ENCODE measurements around the gene PRSS22.

The PRSS22 gene

GRCh38 chr16:2818272-2818876 lies 39.6 kb downstream of the PRSS22 start:
- DNase-seq (ENCODE audit: low read depth in 2 of 2) = no peak
- TF ChIP-seq, protein P1, sequence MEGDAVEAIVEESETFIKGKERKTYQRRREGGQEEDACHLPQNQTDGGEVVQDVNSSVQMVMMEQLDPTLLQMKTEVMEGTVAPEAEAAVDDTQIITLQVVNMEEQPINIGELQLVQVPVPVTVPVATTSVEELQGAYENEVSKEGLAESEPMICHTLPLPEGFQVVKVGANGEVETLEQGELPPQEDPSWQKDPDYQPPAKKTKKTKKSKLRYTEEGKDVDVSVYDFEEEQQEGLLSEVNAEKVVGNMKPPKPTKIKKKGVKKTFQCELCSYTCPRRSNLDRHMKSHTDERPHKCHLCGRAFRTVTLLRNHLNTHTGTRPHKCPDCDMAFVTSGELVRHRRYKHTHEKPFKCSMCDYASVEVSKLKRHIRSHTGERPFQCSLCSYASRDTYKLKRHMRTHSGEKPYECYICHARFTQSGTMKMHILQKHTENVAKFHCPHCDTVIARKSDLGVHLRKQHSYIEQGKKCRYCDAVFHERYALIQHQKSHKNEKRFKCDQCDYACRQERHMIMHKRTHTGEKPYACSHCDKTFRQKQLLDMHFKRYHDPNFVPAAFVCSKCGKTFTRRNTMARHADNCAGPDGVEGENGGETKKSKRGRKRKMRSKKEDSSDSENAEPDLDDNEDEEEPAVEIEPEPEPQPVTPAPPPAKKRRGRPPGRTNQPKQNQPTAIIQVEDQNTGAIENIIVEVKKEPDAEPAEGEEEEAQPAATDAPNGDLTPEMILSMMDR (IDR thresholded peaks at IDR 0.05; ENCODE audit: low read depth, low read length) = no peak
- H3K4me3 ChIP-seq (replicated peaks in 1 of 2; ENCODE audit: low read depth in 2 of 2, low read length in 2 of 2) = no peak overlapping the region

DNA sequence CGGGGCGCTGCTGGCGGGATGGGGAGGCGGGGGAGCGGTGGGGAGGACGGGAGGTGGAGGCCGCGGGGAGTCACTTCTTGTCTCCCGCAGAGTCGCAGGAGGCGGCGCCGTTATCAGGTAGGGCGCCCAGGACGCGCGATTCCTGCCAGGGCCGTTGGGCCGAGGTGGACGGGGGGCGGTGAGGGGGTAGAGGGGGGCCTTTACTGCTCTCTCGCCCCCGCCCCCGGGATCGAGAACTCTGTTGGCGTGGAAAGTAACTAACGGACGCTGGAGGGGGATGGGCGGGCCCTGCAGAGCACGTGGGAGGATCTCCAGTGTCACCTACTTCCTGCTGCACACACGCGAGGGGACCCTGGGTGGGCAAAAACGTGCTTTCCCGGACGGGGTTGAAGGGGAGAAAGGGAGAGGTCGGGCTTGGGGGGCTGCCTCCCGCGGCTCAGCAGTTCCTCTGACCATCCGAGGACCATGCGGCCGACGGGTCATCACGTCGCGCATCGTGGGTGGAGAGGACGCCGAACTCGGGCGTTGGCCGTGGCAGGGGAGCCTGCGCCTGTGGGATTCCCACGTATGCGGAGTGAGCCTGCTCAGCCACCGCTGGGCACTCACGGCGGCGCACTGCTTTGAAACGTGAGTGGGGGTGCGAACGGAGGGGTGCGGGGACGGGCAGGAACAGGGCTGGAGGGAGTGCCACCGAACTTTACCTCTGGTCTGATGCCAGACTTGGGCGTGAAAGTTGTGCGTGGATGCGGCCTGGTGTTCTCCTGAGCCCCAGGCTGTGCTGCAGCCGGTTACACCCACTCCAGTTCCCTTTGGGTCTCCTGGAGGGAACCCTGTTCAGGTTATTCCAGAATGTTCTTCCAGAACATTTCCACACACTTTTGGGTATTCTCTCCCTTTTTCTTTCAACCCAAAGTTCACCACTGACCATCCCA lies 40.4 kb downstream of the PRSS22 start:
- H3K4me3 ChIP-seq (replicated peaks in 1 of 2; ENCODE audit: low read depth in 2 of 2, low read length in 2 of 2) = no peak overlapping the region

GRCh38 chr16:2816751-2817339 lies 41.1 kb downstream of the PRSS22 start, which contains the start of gene PRSS21:
Gene PRSS21, plus strand, starts transcription at chr16:2817237. Its CDS starts 32 bp downstream, at chr16:2817269.
- no peak for DNase-seq (ENCODE audit: low read depth in 2 of 2)
- H3K4me3 ChIP-seq (replicated peaks in 1 of 2; ENCODE audit: low read depth in 2 of 2, low read length in 2 of 2) = no peak within 1 kb of the TSS
- TF ChIP-seq, protein P1 (IDR thresholded peaks at IDR 0.05; ENCODE audit: low read depth, low read length) = no peak

More for the DNA sequence above, 40.4 kb downstream of the PRSS22 start:
- no peak for DNase-seq (ENCODE audit: low read depth in 2 of 2)
- TF ChIP-seq, protein P1 (IDR thresholded peaks at IDR 0.05; ENCODE audit: low read depth, low read length) = no peak

DNA sequence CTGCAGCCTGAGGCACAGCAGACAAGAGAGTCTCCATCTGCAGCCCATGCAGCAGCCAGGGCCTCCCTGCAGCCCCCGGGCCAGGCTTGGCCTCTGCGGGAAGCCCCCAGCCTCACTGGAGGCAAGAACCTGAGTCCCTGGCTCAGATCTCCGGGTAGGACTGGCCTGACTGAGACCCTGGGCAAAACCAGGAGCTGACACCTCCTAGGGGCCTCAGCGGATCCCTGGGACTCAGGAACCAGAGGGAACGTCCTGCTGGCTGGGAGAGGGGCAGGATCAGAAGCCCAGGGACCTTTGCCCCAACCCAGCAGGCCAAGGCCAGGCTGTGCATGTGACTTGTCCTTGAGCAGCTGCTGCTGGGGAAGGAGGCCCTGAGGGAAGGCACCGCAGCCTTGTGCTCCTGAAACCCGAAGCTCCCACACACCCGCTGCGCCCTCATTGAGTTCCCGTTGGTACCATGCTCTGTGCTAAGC lies 42.6 kb downstream of the PRSS22 start:
- TF ChIP-seq, protein P1 (IDR thresholded peaks at IDR 0.05; ENCODE audit: low read depth, low read length) = no peak
- no peak for DNase-seq (ENCODE audit: low read depth in 2 of 2)
- H3K4me3 ChIP-seq (replicated peaks in 1 of 2; ENCODE audit: low read depth in 2 of 2, low read length in 2 of 2) = no peak overlapping the region

DNA sequence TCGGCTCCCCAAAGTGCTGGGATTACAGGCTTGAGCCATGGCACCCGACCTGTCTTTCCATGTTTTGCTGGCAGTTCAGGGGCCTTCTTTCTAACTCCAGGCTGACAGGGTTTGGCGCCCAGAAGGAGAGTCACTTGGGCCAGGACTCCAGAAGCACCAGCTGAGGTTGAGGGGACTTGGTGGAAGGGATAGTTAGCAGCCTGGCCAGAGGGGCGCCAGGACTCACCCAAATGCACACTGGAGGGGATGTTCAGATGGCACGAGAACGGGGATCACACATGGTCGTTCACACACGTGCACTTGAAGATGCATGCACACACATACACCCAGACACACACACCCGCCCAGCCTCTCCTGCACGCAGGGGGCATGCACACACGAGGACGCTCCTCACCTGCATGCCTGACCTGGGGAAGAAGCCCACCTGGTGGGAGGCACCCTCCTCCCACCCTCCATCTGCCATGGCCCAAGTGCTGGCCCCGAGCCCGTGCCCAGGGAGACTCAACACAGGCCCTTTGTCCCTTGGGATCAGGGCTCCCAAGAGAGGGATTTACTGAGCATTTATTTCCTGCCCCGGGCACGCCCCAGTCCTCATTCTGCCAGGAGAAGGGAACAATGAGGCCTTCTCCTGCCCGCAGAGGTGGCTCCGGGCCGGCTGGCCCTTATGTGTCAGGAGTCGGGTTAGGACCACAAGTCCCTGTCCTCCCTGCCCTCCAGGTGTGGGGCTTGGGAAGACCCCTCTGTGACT lies 43.2 kb downstream of the PRSS22 start:
- TF ChIP-seq, protein P1 (IDR thresholded peaks at IDR 0.05; ENCODE audit: low read depth, low read length) = no peak
- no peak for DNase-seq (ENCODE audit: low read depth in 2 of 2)
- no peak overlapping the region for H3K4me3 ChIP-seq (replicated peaks in 1 of 2; ENCODE audit: low read depth in 2 of 2, low read length in 2 of 2)

DNA sequence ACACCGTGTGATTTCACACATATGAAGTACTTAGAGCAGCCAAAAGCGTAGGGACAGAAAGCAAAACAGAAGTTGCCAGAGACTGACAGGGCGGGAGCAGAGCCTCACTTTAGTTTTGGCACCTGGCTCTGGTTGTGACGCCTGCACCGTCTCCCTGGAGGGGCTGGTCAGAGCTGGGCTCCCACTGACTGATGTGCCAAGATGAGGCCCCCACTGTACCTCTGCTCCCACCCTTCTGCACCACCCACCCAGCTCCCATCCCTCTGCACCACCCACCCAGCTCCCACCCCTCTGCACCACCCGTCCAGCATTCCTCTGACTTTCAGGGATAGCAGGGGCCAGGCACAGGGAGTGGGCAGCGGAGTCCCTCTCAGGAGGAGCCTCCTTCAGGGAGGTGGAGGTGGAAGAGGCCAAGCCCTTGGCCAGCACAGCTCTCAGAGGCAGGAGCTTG lies 44.2 kb downstream of the PRSS22 start:
- no peak overlapping the region for H3K4me3 ChIP-seq (replicated peaks in 1 of 2; ENCODE audit: low read depth in 2 of 2, low read length in 2 of 2)
- no peak for DNase-seq (ENCODE audit: low read depth in 2 of 2)
- TF ChIP-seq, protein P1 (IDR thresholded peaks at IDR 0.05; ENCODE audit: low read depth, low read length) = no peak
